GM12875 (cell line): ENCODE measurements around the gene ANKS1B.

ENCODE experiments used
- H3K4me3 ChIP-seq: one replicate; pipeline ENCODE4 v1.5.1; 2011; ENCODE audit warnings: low read depth, low read length, control low read depth
- TF ChIP-seq, protein P1 (sequence below): IDR thresholded peaks from 2 replicates; pipeline ENCODE4 v1.5.1; 2011; ENCODE audit warnings: low read depth, mild to moderate bottlenecking, control low read depth, inconsistent platforms, low read length, moderate library complexity, borderline replicate concordance; ENCODE audit not compliant: insufficient read depth

The ANKS1B gene

GRCh38 chr12:99002156-99002555, 982.6 kb downstream of the ANKS1B start:
- no peak overlapping the region for H3K4me3 ChIP-seq
- TF ChIP-seq, protein P1, sequence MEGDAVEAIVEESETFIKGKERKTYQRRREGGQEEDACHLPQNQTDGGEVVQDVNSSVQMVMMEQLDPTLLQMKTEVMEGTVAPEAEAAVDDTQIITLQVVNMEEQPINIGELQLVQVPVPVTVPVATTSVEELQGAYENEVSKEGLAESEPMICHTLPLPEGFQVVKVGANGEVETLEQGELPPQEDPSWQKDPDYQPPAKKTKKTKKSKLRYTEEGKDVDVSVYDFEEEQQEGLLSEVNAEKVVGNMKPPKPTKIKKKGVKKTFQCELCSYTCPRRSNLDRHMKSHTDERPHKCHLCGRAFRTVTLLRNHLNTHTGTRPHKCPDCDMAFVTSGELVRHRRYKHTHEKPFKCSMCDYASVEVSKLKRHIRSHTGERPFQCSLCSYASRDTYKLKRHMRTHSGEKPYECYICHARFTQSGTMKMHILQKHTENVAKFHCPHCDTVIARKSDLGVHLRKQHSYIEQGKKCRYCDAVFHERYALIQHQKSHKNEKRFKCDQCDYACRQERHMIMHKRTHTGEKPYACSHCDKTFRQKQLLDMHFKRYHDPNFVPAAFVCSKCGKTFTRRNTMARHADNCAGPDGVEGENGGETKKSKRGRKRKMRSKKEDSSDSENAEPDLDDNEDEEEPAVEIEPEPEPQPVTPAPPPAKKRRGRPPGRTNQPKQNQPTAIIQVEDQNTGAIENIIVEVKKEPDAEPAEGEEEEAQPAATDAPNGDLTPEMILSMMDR = no peak

DNA sequence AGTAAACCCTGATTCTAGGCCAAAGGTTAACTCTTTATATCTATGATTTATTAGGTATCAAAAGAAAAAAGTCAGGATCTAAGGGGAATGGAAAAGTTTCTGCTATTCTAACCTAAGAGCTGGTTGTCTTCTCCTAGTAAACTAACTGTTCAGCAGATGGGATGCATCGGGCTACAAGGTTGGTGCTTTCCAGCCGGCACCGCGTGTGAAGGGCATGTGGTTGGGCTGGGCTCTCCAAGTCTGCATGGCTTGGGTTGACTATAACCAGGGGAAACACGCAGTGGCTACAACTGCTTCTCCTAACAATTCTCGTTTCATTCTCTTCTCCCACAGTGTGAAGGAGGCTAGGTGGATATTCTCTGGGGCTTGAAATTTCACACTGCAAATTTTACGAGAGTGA, 985.2 kb downstream of the ANKS1B start:
- TF ChIP-seq, protein P1 = no peak
- no peak overlapping the region for H3K4me3 ChIP-seq

DNA sequence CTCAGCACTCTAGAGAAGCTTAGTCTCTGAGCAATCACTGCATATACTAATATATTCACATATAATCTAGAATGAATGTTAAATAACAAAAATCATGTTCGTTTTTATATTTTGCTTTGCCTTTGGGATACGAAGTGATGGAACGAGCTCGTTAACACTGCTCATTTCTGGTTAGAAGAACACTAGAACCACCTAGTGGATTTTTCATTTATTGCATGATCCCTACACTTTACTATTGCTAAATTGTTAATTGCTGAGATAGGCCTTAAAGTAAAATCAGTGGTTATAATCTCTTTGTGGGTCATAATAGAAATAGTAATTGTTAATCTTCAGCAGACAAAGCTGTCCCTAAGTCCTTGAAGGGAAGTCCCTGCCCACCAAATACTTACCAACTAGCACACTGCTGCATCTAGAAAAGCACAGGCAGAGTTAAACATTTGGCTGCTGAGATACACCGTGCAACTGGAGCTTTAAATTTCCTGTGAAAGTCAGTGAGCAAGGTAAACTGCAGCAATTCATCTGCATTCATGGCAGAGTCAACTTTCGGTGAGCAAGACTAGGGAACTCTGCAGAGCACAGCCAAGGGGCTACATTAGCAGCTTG, 985.9 kb downstream of the ANKS1B start:
- TF ChIP-seq, protein P1 = peak; percentile 35; the same call in 1 of the 2 replicates

DNA sequence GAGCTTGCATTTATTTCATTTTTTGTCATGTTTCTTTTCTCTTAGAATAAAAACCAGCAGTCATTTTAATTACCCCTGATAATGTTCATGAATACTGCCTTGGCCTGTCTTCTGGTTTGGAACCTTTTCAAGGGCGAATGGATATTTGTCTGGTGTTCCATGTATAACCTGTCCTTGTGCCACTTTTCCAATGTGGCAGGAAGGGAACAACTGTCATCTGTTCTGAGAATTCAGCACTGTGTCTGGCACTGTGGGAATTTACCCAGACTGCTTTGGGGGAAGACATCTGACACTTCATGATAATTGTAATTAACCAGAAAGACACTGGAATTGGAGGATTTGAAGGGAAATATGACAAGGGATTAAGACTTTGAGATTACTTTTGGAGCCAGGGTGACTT, 986.8 kb downstream of the ANKS1B start:
- H3K4me3 ChIP-seq = no peak overlapping the region
- TF ChIP-seq, protein P1 = no peak

More for the DNA sequence above, 985.9 kb downstream of the ANKS1B start:
- H3K4me3 ChIP-seq = no peak overlapping the region

DNA sequence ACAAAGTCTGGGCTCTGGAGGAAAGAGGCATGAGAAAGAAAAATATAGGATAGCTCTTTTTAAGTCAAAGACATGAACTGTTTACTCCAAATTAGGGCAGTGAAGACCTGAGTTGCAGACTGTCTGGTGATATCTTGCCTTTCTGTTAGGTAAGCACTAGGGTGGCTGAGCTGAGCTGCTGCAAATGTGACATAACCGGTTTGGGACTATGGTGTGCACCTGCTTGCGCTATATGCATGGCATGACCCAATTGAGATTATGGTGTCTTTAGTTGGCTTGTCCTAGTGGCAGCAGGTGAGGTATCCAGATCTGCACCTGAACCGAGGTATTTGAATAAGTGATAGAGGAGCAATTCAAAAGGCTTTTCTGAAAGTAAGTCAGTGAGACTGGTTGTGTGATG, 994.1 kb downstream of the ANKS1B start:
- TF ChIP-seq, protein P1 = no peak
- H3K4me3 ChIP-seq = no peak overlapping the region

- no peak overlapping the region for H3K4me3 ChIP-seq
- TF ChIP-seq, protein P1 = no peak
These were observed 999.6 kb downstream of the ANKS1B start for GRCh38 chr12:98985156-98985555.

DNA sequence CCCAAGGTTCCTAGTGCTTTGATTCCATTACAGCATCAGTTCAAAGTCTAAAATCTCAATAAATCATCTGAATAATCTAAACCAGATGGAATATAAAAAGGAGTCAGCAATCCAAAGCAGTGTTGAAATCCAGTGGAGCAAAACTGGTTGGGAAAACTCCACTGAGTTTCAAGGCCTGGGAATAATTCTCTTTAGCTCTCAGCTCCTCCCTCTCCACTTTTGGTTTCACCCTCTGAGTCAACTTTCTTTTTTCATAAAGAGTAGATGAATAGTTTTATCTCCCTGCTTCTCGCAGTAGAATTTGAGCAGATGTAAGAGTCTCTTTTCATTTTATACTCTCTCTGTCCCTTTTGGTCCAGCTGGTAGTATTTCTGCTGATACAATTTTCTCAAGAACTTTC, 1001.1 kb downstream of the ANKS1B start:
- TF ChIP-seq, protein P1 = no peak
- no peak overlapping the region for H3K4me3 ChIP-seq
